GM18870 (cell line): ENCODE results near the gene NRXN2.

Experiments used
- ATAC-seq: cut with Tn5 transposase; IDR thresholded peaks from one replicate; pipeline ENCODE4 v1.9.1; 2021; ENCODE audit warnings: moderate library complexity; ENCODE audit not compliant: unreplicated experiment

The NRXN2 gene

GRCh38 chr11:64654439-64654838 lies 68.6 kb downstream of the NRXN2 start:
- no peak for ATAC-seq

DNA sequence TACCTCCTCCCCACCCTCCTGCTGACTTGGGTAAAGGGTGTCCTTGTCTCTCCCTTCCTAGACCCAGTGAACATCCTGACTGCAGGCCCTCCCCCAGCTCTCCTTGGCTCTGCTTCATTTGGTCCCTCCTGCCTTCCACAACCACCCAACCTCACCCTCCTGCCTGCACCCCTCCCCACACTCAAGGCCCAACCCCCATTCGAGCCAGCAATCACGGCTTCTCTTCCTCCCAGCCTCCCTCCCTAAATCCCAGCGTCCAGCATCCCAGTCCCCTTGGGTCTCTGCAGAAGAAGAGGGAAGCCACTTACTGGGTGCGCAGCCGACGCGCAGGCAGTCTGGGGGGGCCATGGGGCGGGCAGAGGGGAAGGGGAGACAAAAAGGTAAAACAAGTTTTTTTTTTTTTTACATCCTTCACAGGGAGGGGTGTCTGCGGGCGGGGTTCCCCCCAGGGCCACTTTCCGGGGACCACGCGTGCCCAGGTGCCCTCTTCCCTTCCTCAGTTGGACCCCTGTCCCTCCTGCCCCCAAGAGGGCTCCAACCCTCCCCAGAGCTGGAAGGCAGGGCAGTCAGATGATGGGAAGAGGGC lies 69.5 kb downstream of the NRXN2 start:
- no peak for ATAC-seq

DNA sequence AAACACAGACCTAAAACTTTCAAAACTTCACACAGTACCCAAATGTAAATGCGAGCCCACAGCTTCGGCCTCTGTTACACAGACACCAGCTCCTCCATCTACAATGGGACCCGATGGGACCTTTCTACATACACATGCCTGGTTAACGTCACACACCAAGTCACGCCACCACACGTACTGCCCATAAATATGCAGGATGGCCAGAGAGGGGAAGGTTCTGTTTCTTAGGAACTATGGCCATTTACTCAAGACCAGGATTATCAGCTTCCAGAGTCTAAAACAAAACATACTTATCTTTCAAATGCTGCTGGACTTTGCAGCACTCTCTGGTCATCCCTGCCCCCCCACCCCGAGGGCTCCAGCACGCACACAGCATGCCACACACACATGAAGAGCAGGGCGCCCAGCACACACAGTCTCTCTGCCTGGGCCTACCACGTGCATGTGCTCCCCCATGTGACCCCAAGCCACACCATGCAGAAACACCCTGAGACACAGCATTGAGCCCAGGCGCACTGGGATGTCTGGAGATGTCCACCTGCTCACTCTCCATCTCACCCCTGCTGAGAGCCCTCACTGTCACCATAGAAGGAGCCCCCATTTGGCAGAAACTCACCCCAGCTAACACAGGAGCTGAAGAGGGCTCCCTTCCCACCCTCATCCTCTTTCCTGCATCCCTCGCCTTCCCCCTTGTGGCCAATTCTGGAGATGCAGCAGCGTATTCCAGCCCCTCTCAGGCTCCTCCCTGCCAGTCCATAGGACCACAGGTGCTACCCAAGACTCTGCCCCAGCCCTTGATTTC lies 70.2 kb downstream of the NRXN2 start:
- ATAC-seq: no peak

- ATAC-seq: no peak
Observed at GRCh38 chr11:64650923-64651523, 72.0 kb downstream of the NRXN2 start.

- ATAC-seq: no peak
Observed at GRCh38 chr11:64649291-64649697, 73.7 kb downstream of the NRXN2 start.

GRCh38 chr11:64648551-64648950 lies 74.4 kb downstream of the NRXN2 start:
- ATAC-seq: no peak

GRCh38 chr11:64647019-64647779 lies 75.8 kb downstream of the NRXN2 start:
- no peak for ATAC-seq

- ATAC-seq: no peak
Observed at GRCh38 chr11:64644647-64645275, 78.2 kb downstream of the NRXN2 start.

DNA sequence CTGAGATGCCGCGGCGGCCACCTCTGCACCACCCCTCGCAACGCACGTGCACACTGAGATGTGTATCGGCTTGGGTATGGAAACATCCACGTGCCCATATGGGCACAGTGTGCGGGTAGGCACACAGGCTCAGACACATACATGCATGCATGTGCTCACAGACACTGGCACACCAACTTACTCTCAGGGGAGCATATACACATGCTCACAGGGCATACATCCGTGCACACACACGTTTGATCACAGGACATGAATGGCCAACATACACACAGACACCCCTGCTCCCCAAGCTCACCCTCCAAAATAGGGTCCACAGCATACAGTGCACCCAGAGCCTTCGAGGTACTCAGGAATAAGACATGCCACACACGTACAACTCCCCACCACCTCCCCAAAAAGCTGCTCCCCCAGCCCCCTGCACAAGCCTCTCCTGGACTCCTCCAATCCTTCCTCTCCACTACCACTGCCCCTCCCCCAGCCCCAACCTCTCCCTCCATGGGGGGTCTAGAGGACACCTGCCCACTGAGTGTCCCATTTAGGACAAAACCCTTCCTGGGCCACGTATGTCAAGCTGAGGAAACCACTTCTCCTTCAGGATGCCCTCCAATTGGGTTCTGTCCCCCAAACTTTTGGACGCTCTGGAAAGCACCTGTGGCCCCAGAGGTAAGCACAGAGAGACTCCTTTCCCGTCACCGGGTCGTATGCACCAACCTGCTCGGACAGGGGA lies 78.9 kb downstream of the NRXN2 start:
- no peak for ATAC-seq

DNA sequence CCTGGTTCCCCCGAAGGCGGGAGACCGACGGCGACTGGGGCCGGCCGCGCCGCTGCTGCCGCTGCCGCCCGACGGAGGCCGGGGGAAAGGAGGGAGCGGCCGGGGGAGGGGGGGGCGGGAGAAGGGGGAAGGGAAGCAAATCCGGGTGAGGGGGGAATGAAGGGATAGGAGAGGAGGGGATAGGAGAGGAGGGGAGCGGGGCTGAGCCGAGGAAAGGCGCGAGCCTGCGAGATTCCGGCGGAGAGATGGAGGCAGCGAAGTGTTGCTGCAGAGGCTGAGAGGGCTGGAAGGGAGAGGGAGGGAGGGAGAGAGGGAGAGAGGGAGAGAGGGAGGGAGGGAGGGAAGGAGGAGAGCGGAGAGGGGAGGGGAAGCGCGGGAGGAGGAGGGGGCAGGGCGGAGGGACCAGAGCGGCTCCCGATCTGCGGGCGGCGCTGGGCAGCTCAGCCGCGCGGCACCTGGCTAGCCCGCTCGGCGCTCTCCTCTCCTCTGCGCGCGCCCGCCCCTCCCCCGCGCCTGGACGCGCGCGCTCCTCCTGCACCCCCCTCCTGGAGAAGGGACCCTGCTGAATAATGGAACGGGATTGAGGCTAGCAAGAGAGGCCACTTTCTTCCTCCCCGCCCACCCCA lies 79.6 kb downstream of the NRXN2 start:
- no peak for ATAC-seq

DNA sequence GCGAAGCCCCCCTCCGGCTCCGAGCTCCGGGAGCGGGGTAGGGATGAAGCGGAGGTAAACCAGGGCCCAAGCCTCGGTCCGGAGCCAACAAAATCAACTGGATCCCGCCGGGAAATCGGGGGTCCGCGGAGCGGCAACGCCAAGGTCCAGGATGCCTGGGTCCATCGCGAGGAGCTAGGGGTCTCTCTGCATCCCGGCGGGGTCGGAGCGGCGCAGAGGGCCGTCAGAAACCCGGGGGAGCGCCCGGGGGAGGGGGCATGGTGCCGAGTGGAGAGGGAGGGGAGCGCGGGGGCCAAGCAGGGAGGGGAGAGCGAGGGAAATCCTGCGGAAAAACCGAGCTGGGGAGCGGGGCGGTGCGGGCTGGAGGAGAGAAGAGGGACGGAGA lies 80.1 kb downstream of the NRXN2 start:
- ATAC-seq: no peak

DNA sequence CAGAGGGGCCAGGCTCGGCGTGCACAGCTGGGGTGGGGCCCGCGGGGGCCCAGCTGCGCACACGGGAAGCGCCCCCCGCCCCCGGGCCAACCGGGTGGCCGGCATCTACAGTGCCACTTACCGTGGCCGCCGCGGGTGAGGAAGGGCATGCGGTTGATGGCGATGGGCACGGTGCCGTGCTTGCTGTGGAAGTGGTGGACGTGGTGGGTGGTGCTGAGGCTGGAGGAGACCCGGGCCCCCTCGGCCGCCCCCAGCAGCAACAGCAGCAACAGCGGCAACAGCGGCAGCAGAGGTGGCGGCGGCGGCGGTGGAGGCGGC lies 80.6 kb downstream of the NRXN2 start:
- ATAC-seq: no peak

- no peak for ATAC-seq
Observed at GRCh38 chr11:64641596-64642417, 81.2 kb downstream of the NRXN2 start.

GRCh38 chr11:64639885-64640284 lies 83.1 kb downstream of the NRXN2 start:
- ATAC-seq: no peak

- ATAC-seq: no peak
Observed at GRCh38 chr11:64638829-64639228, 84.2 kb downstream of the NRXN2 start.

- ATAC-seq: no peak
Observed at GRCh38 chr11:64638018-64638665, 84.9 kb downstream of the NRXN2 start.

DNA sequence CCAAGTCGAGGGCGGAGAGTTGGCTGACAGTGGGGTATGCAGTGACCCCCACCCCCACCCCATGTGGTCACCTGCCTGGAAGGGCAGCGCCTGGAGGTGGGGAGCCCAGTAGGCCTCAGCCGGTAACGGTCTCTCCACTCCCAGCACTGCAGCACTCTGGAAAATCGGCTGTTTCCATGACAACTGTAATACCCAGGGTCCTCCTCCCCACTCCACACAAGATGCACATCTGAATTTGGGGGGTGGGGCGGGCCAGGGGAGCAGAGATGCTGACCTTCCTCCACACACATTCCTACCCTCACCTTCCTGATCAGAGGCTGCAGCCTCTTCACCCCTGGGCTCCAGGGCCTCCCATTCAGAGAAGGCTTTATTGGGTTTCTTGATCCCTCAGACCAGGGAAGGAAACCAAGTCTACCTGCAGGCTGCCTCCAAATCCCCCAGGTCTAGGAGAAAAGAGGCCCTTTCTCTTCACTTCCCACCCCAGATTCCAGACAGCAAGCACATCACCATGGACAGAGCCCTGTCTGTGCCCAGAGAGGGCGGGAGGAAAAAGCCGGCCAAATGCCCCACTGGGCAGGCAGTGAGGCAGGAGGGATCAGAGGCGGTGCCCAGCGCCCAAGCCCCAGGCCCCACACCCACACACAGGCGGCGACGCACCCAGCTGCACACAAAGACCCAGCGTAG lies 85.5 kb downstream of the NRXN2 start:
- no peak for ATAC-seq

DNA sequence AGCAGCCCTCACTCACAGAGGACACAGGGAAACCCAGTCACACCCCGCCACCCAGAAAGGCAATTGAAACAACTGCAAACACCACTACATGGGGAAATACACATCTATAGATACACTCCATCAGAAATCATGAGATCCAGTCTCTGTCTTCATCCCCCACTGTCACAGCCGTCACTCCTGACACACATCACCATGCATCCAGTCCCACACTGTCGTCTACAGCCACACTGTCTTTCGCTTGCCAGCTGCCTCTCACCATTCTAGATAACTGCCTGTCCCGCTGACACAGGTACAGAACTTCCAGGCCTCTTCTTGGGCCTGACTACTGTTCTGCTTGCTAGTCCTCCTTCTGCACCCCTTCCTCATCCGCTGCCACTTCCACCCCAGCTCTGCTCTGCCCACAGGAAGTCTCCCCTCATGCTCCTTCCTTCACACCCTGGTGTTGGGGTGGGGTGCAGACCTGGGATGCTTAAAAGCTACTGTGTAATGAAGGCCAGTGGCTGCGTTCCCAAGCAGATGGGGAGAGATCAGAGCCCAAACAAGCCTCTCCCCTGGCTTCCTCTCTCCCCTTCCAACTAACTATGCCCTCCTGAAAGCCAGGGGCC lies 89.3 kb downstream of the NRXN2 start:
- no peak for ATAC-seq
